ENCODE results near the gene OPN5.

DNA sequence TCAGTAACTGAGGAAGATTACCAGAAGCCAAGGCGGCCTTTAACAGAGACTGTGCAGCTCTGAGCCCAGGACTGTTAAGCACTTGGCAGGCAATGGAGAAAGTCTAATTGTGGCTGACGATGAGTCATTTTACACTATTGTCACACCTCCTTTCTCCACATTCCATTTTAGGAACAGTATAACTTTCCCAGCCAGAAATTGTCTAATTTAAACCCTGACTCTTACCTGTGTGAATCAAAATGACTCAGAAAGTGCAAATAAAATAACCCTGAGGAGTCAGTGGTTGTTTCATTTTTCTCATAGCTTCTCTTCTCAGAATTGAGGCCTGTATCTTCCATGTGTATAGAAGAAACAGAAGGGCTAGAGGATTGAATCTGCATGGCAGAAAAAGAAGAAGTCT lies 40.0 kb upstream of the OPN5 start:
- TF ChIP-seq CTCF (IDR thresholded peaks at IDR 0.05; ENCODE audit: poor library complexity) = no peak
- TF ChIP-seq EZH2 (IDR thresholded peaks at IDR 0.05; ENCODE audit: borderline replicate concordance) = no peak
- no peak for TF ChIP-seq EZH2phosphoT487 (IDR thresholded peaks at IDR 0.05; ENCODE audit: low read depth, severe bottlenecking, unreplicated experiment)
